IMR-90 (cell line): ENCODE data around the gene LIPG. TPM values are rescaled to one million over a fixed set of nuclear protein-coding genes. Genes with fewer than 3 reads are reported as not detected.

Experiments used
- ATAC-seq: fragments of 200-7000 bp; cut with Tn5 transposase; 2 replicates; pipeline ENCODE4 v1.9.1; 2020; ENCODE audit warnings: low read depth, mild to moderate bottlenecking, moderate library complexity
- BruUV-seq: library from RNA; stranded (reverse); fragments of 400-500 nt; replicated peaks from 2 replicates; lab custom pipeline; 2021; lab: Mats Ljungman, UMichigan
- CTCF ChIA-PET: fragments of 300-600 bp; formaldehyde crosslinking; extraction: SDS; loops from one replicate; lab custom pipeline; 2021; ENCODE audit warnings: antibody characterized with exemption; lab: Yijun Ruan, JAX
- POLR2A ChIA-PET: fragments of 300-600 bp; sonication (Branson Sonifier 250); formaldehyde crosslinking; loops from one replicate; lab custom pipeline; 2022; ENCODE audit warnings: antibody characterized with exemption; ENCODE audit not compliant: unreplicated experiment; lab: Charles Lee
- DNase-seq: peaks from one replicate; pipeline ENCODE4 v3.0.0; 2013
- H2AFZ ChIP-seq: replicated peaks from 2 replicates; pipeline ENCODE3; 2013; ENCODE audit warnings: low read length, mild to moderate bottlenecking; ENCODE audit not compliant: poor library complexity
- H2AK5ac ChIP-seq: 2 replicates; pipeline ENCODE4 v1.6.1; 2013; ENCODE audit warnings: low read depth, low read length, inconsistent platforms
- H2AK9ac ChIP-seq: replicated peaks from 2 replicates; pipeline ENCODE3; 2013; ENCODE audit warnings: mild to moderate bottlenecking, low read depth, low read length, moderate library complexity; ENCODE audit not compliant: poor library complexity
- H2BK120ac ChIP-seq: 2 replicates; pipeline ENCODE4 v1.6.1; 2013; ENCODE audit warnings: low read depth, low read length, inconsistent platforms
- H2BK15ac ChIP-seq: 3 replicates; pipeline ENCODE4 v1.6.1; 2013; ENCODE audit warnings: low read depth, low read length, inconsistent platforms
- H2BK20ac ChIP-seq: 2 replicates; pipeline ENCODE4 v1.6.1; 2013; ENCODE audit warnings: low read depth, mild to moderate bottlenecking, inconsistent platforms, low read length, moderate library complexity
- H2BK5ac ChIP-seq: 2 replicates; pipeline ENCODE4 v1.6.1; 2013; ENCODE audit warnings: mild to moderate bottlenecking, low read depth, low read length, inconsistent platforms; ENCODE audit not compliant: poor library complexity, severe bottlenecking
- H3K14ac ChIP-seq: replicated peaks from 2 replicates; pipeline ENCODE4 v1.6.1; 2013; ENCODE audit warnings: low read depth, low read length, inconsistent platforms
- H3K18ac ChIP-seq: 2 replicates; pipeline ENCODE4 v1.6.1; 2013; ENCODE audit warnings: low read depth, low read length, control low read depth
- H3K23ac ChIP-seq: 2 replicates; pipeline ENCODE4 v1.6.1; 2013; ENCODE audit warnings: low read depth, low read length, inconsistent platforms
- H3K27ac ChIP-seq: 2 replicates; pipeline ENCODE4 v1.5.1; 2013; ENCODE audit warnings: mild to moderate bottlenecking, control low read depth, low read length; ENCODE audit not compliant: insufficient read depth
- H3K27me3 ChIP-seq: 2 replicates; pipeline ENCODE4 v1.6.1; 2013; ENCODE audit warnings: low read length; ENCODE audit not compliant: control insufficient read depth, insufficient read depth
- H3K36me3 ChIP-seq: 2 replicates; pipeline ENCODE4 v1.6.1; 2013; ENCODE audit warnings: low read length, mixed read lengths; ENCODE audit not compliant: control insufficient read depth, insufficient read depth
- H3K4ac ChIP-seq: 2 replicates; pipeline ENCODE4 v1.6.1; 2013; ENCODE audit warnings: low read depth, low read length, inconsistent platforms
- H3K4me1 ChIP-seq: 2 replicates; pipeline ENCODE4 v1.6.1; 2013; ENCODE audit warnings: low read length, mixed read lengths; ENCODE audit not compliant: control insufficient read depth, insufficient read depth
- H3K4me2 ChIP-seq: 2 replicates; pipeline ENCODE4 v1.6.1; 2013; ENCODE audit warnings: low read depth, mild to moderate bottlenecking, control low read depth, low read length, moderate library complexity
- H3K4me3 ChIP-seq: 2 replicates; pipeline ENCODE4 v1.5.1; 2013; ENCODE audit warnings: low read depth, mild to moderate bottlenecking, control low read depth, low read length, moderate library complexity; ENCODE audit not compliant: insufficient read depth
- H3K56ac ChIP-seq: 2 replicates; pipeline ENCODE4 v1.6.1; 2013; ENCODE audit warnings: low read length, inconsistent platforms; ENCODE audit not compliant: insufficient read depth; ENCODE audit errors: extremely low read depth
- H3K79me1 ChIP-seq, 2 experiments: 2 replicates each; pipeline ENCODE4 v1.6.1; 2013; ENCODE audit warnings: low read length in 2 of 2, inconsistent platforms in 1 of 2, low read depth in 1 of 2
- H3K9ac ChIP-seq: 2 replicates; pipeline ENCODE4 v1.6.1; 2013; ENCODE audit warnings: low read depth, low read length, control low read depth
- H3K9me1 ChIP-seq: 2 replicates; pipeline ENCODE4 v1.6.1; 2013; ENCODE audit warnings: low read length, inconsistent platforms; ENCODE audit not compliant: insufficient read depth
- H3K9me3 ChIP-seq: 2 replicates; pipeline ENCODE4 v1.6.1; 2013; ENCODE audit warnings: low read length; ENCODE audit not compliant: control insufficient read depth, insufficient read depth
- H4K20me1 ChIP-seq: 2 replicates; pipeline ENCODE4 v1.6.1; 2013; ENCODE audit warnings: low read length, inconsistent platforms; ENCODE audit not compliant: insufficient read depth
- H4K5ac ChIP-seq: 2 replicates; pipeline ENCODE4 v1.6.1; 2013; ENCODE audit warnings: mild to moderate bottlenecking, low read depth, low read length, control low read depth
- H4K8ac ChIP-seq, 2 experiments: 2 replicates each; pipeline ENCODE4 v1.6.1; 2013; ENCODE audit warnings: low read depth in 2 of 2, low read length in 2 of 2, control low read depth in 1 of 2, inconsistent platforms in 1 of 2
- H4K91ac ChIP-seq: 2 replicates; pipeline ENCODE4 v1.6.1; 2013; ENCODE audit warnings: low read depth, low read length, inconsistent platforms; ENCODE audit not compliant: insufficient read depth
- BHLHE40 ChIP-seq: fragments of 150-350 bp; IDR thresholded peaks from 2 replicates; pipeline ENCODE4 v1.6.1; 2016; ENCODE audit warnings: mild to moderate bottlenecking, low read depth, low read length
- CHD1 ChIP-seq: IDR thresholded peaks from 2 replicates; pipeline ENCODE4 v1.6.1; 2012; ENCODE audit warnings: low read depth, low read length, improper control_type of control experiment
- ELK1 ChIP-seq: fragments of 150-350 bp; IDR thresholded peaks from 2 replicates; pipeline ENCODE4 v1.6.1; 2016; ENCODE audit warnings: low read depth, mild to moderate bottlenecking, low read length, moderate library complexity, borderline replicate concordance
- FOS ChIP-seq: fragments of 150-350 bp; IDR thresholded peaks from 2 replicates; pipeline ENCODE4 v1.6.1; 2016; ENCODE audit warnings: low read depth, low read length
- MAFK ChIP-seq: IDR thresholded peaks from 2 replicates; pipeline ENCODE4 v1.6.1; 2012; ENCODE audit warnings: low read depth, low read length, improper control_type of control experiment
- MXI1 ChIP-seq: IDR thresholded peaks from 2 replicates; pipeline ENCODE4 v1.6.1; 2012; ENCODE audit warnings: low read depth, mild to moderate bottlenecking, low read length, moderate library complexity, borderline replicate concordance
- NFE2L2 ChIP-seq: fragments of 150-350 bp; IDR thresholded peaks from 2 replicates; pipeline ENCODE4 v1.6.1; 2016; ENCODE audit warnings: low read depth, mild to moderate bottlenecking, low read length
- POLR2A ChIP-seq: IDR thresholded peaks from 2 replicates; pipeline ENCODE4 v1.6.1; 2012; ENCODE audit warnings: mild to moderate bottlenecking, low read depth, low read length
- RAD21 ChIP-seq: IDR thresholded peaks from 2 replicates; pipeline ENCODE4 v1.6.1; 2012; ENCODE audit warnings: low read length, improper control_type of control experiment
- RFX5 ChIP-seq: IDR thresholded peaks from 2 replicates; pipeline ENCODE4 v1.8.0; 2012; ENCODE audit warnings: low read depth, mild to moderate bottlenecking, low read length, moderate library complexity
- SMC3 ChIP-seq: fragments of 150-350 bp; IDR thresholded peaks from 2 replicates; pipeline ENCODE4 v1.6.1; 2016; ENCODE audit warnings: low read depth, mild to moderate bottlenecking, antibody characterized with exemption, low read length, moderate library complexity
- USF2 ChIP-seq: fragments of 150-350 bp; IDR thresholded peaks from 2 replicates; pipeline ENCODE4 v1.6.1; 2017; ENCODE audit warnings: mild to moderate bottlenecking, antibody characterized with exemption, low read length, low read depth
- WGBS, 2 experiments: methylation state at CpG; one replicate each; pipeline versions ENCODE4 v1.1.5 to v1.1.7; 2013; ENCODE audit warnings: missing lambda C conversion rate in 2 of 2; ENCODE audit not compliant: insufficient read length in 1 of 2; ENCODE audit errors: extremely low coverage in 2 of 2; 5-methylcytosine and 5-hydroxymethylcytosine counted together
- dilution Hi-C: fragments of 300-500 bp; cut with HindIII; formaldehyde crosslinking; loops from one replicate; pipeline ENCODE4 v1.14.3; 2018; ENCODE audit warnings: low sequenced_read_pairs; ENCODE audit not compliant: unreplicated experiment
- in situ Hi-C: fragments of 300-500 bp; cut with MboI; formaldehyde crosslinking; loops from 3 replicates; pipeline ENCODE4 v1.14.3; 2019; ENCODE audit warnings: low sequenced_read_pairs, inconsistent platforms, mixed read lengths
- intact Hi-C: fragments of 100-400 bp; cut with micrococcal nuclease; formaldehyde crosslinking; loops from 2 replicates; pipeline ENCODE4 v1.10.0; 2022
- polyA plus RNA-seq, 3 experiments: library from polyadenylated mRNA; depleted of rRNA; stranded (reverse); fragments of >200 nt; gene quantifications; 2 replicates each; pipeline ENCODE4 v1.2.3, GENCODE V29; 2012; ENCODE audit warnings: low replicate concordance in 1 of 3
- total RNA-seq: library from RNA; depleted of rRNA; stranded (reverse); fragments of >200 nt; gene quantifications from 2 replicates; pipeline ENCODE4 v1.2.3, GENCODE V29; 2012

LIPG gene
- total and polyA plus RNA-seq, 2 of the 4 experiments (the other 2 are of a cell fraction), result under 0.01 to 0.14 TPM

- in situ Hi-C loops (loop anchor here (10.0 kb wide), 1 partner anchor 189 kb away; no protein-coding TSS in a partner anchor), intact Hi-C loops (loop anchor here (10.0 kb wide), 1 partner anchor 129 kb away; no protein-coding TSS in a partner anchor), dilution Hi-C loops (no loop called here)
- Histone ChIP-seq H3K4ac (no peak overlapping the region), H2BK20ac (no peak overlapping the region), H3K27ac (no peak overlapping the region), H3K9ac (no peak overlapping the region), H2BK15ac (no peak overlapping the region), H3K27me3 (peaks cover 62% of the 10 kb centered on the region), H4K20me1 (no peaks in the 10 kb centered on the region), H3K14ac (no peak overlapping the region), H2AK9ac (no peak overlapping the region), H2AK5ac (no peak overlapping the region), H3K9me1 (no peaks in the 10 kb centered on the region; the same call in 1 of the 2 replicates), H3K23ac (no peak overlapping the region), H2BK5ac (no peak overlapping the region), H4K91ac (no peak overlapping the region), H3K18ac (no peak overlapping the region), H3K79me1 (no peaks in the 10 kb centered on the region), H3K4me1 (peaks cover 7% of the 10 kb centered on the region), H4K5ac (no peak overlapping the region), H2BK120ac (no peak overlapping the region), H2AFZ (no peak overlapping the region), H3K9me3 (no peaks in the 10 kb centered on the region), H4K8ac (no peak overlapping the region), H3K4me3 (no peak overlapping the region), H3K4me2 (no peak overlapping the region), H3K36me3 (no peaks in the 10 kb centered on the region), H3K56ac (no peak overlapping the region)
- ChIA-PET POLR2A (no interaction called here), CTCF (interaction anchor here (0.7 kb wide), 1 partner anchor 792 kb away, joined by 3 read pairs; no protein-coding TSS in a partner anchor)
- no TSS peak for BruUV-seq
- TF ChIP-seq ELK1 (no peak), USF2 (no peak), MAFK (no peak), BHLHE40 (no peak), CHD1 (no peak), RAD21 (no peak), POLR2A (no peak), RFX5 (no peak), NFE2L2 (no peak), FOS (no peak), SMC3 (no peak), MXI1 (no peak)
- WGBS, 2 experiments, result no CpG with 5 or more reads among the region's 5 CpGs
- ATAC-seq (no peak), DNase-seq (peak; percentile 16)
These were observed 3.8 kb downstream of the LIPG start for GRCh38 chr18:49565612-49566011.
